ENCODE data around the gene ATP5MC2. TPM values are rescaled to one million over a fixed set of nuclear protein-coding genes. Genes with fewer than 3 reads are reported as not detected.
"Not testable (repeated sequence)": the region's sequence is repeated elsewhere in the genome, so short reads cannot be mapped to it uniquely, and the experiment has no call there.

The ATP5MC2 gene
- 100 to 1,000 TPM; 349 to 440 TPM for total RNA-seq

- H3K4me1 Mint-ChIP-seq (ENCODE audit: low read depth): peaks cover 45% of the 10 kb centered on the region
- peak within 1 kb of the TSS; percentile 62 for H3K27ac Mint-ChIP-seq
- ATAC-seq (replicated peaks in 1 of 2) (peak; percentile 96 to 97), DNase-seq (peak; percentile 96)
- peaks cover 0 to 2% of the 10 kb centered on the region in 2 donors for H3K36me3 Mint-ChIP-seq (ENCODE audit: insufficient read depth in 2 of 2)
- H3K27me3 Mint-ChIP-seq (ENCODE audit: low read depth): peaks cover 27% of the 10 kb centered on the region
- H3K4me3 Mint-ChIP-seq: peak within 1 kb of the TSS; percentile 76 to 80
- no peaks in the 10 kb centered on the region for H3K9me3 Mint-ChIP-seq
Observed at GRCh38 chr12:53675701-53676607, at the start of gene ATP5MC2. TSS of gene ATP5MC2 (minus strand) at chr12:53676083. CDS start at chr12:53672614, 3,469 bp downstream.

GRCh38 chr12:53722450-53723041 lies 46.7 kb upstream of the ATP5MC2 start:
- Mint-ChIP-seq H3K4me1 (ENCODE audit: low read depth) (peaks cover 32% of the 10 kb centered on the region), H3K27me3 (ENCODE audit: low read depth) (no peaks in the 10 kb centered on the region), H3K36me3 (ENCODE audit: insufficient read depth in 2 of 2) (peaks cover 2% of the 10 kb centered on the region in 2 donors), H3K9me3 (no peaks in the 10 kb centered on the region), H3K27ac (peak overlapping the region; percentile 77), H3K4me3 (peak overlapping the region in 1 of 2 donors; percentile 35)
- no peak for ATAC-seq (replicated peaks in 1 of 2)
- no peak for DNase-seq

- Mint-ChIP-seq H3K27ac (no peak overlapping the region), H3K27me3 (ENCODE audit: low read depth) (no peaks in the 10 kb centered on the region), H3K4me1 (ENCODE audit: low read depth) (peaks cover 17% of the 10 kb centered on the region), H3K4me3 (no peak overlapping the region), H3K9me3 (no peaks in the 10 kb centered on the region), H3K36me3 (ENCODE audit: insufficient read depth in 2 of 2) (peaks cover 2% of the 10 kb centered on the region in 2 donors)
- no peak for DNase-seq
- no peak for ATAC-seq (replicated peaks in 1 of 2)
Observed at GRCh38 chr12:53720946-53721345, 45.1 kb upstream of the ATP5MC2 start.

GRCh38 chr12:53719649-53720048 lies 43.8 kb upstream of the ATP5MC2 start:
- Mint-ChIP-seq H3K4me3 (no peak overlapping the region), H3K36me3 (ENCODE audit: insufficient read depth in 2 of 2) (peaks cover 2% of the 10 kb centered on the region in 2 donors), H3K9me3 (no peaks in the 10 kb centered on the region), H3K4me1 (ENCODE audit: low read depth) (peaks cover 13% of the 10 kb centered on the region), H3K27ac (no peak overlapping the region), H3K27me3 (ENCODE audit: low read depth) (no peaks in the 10 kb centered on the region)
- ATAC-seq (replicated peaks in 1 of 2) (no peak), DNase-seq (no peak)

GRCh38 chr12:53718567-53718966 lies 42.7 kb upstream of the ATP5MC2 start:
- H3K27ac Mint-ChIP-seq; H3K36me3 Mint-ChIP-seq (ENCODE audit: insufficient read depth in 2 of 2); H3K4me3 Mint-ChIP-seq; H3K27me3 Mint-ChIP-seq (ENCODE audit: low read depth); ATAC-seq (replicated peaks in 1 of 2); DNase-seq; H3K9me3 Mint-ChIP-seq: not testable (repeated sequence)
- H3K4me1 Mint-ChIP-seq (ENCODE audit: low read depth): peaks cover 12% of the 10 kb centered on the region

GRCh38 chr12:53717319-53717718 lies 41.4 kb upstream of the ATP5MC2 start:
- no peak overlapping the region for H3K27ac Mint-ChIP-seq
- H3K4me3 Mint-ChIP-seq: no peak overlapping the region
- ATAC-seq (replicated peaks in 1 of 2) (no peak), DNase-seq (no peak)
- no peaks in the 10 kb centered on the region for H3K4me1 Mint-ChIP-seq (ENCODE audit: low read depth)
- no peaks in the 10 kb centered on the region for H3K27me3 Mint-ChIP-seq (ENCODE audit: low read depth)
- H3K36me3 Mint-ChIP-seq (ENCODE audit: insufficient read depth in 2 of 2): peaks cover 2% of the 10 kb centered on the region in 2 donors
- no peaks in the 10 kb centered on the region for H3K9me3 Mint-ChIP-seq

- Mint-ChIP-seq H3K4me1 (ENCODE audit: low read depth) (no peaks in the 10 kb centered on the region), H3K4me3 (no peak overlapping the region), H3K9me3 (no peaks in the 10 kb centered on the region), H3K36me3 (ENCODE audit: insufficient read depth in 2 of 2) (no peaks in the 10 kb centered on the region), H3K27ac (no peak overlapping the region), H3K27me3 (ENCODE audit: low read depth) (no peaks in the 10 kb centered on the region)
- ATAC-seq (replicated peaks in 1 of 2): no peak
- no peak for DNase-seq
Observed at GRCh38 chr12:53714004-53714403, 38.1 kb upstream of the ATP5MC2 start.

- DNase-seq (no peak), ATAC-seq (replicated peaks in 1 of 2) (no peak)
- Mint-ChIP-seq H3K4me1 (ENCODE audit: low read depth) (no peaks in the 10 kb centered on the region), H3K4me3 (no peak overlapping the region), H3K27me3 (ENCODE audit: low read depth) (no peaks in the 10 kb centered on the region), H3K36me3 (ENCODE audit: insufficient read depth in 2 of 2) (no peaks in the 10 kb centered on the region), H3K27ac (no peak overlapping the region), H3K9me3 (no peaks in the 10 kb centered on the region)
Observed at GRCh38 chr12:53713516-53713915, 37.6 kb upstream of the ATP5MC2 start.

- no peaks in the 10 kb centered on the region for H3K9me3 Mint-ChIP-seq
- DNase-seq: no peak
- no peak overlapping the region for H3K27ac Mint-ChIP-seq
- no peak overlapping the region for H3K4me3 Mint-ChIP-seq
- no peak for ATAC-seq (replicated peaks in 1 of 2)
- H3K27me3 Mint-ChIP-seq (ENCODE audit: low read depth): peaks cover 5% of the 10 kb centered on the region
- no peaks in the 10 kb centered on the region for H3K4me1 Mint-ChIP-seq (ENCODE audit: low read depth)
- no peaks in the 10 kb centered on the region for H3K36me3 Mint-ChIP-seq (ENCODE audit: insufficient read depth in 2 of 2)
Observed at GRCh38 chr12:53712059-53712643, 36.3 kb upstream of the ATP5MC2 start.

- DNase-seq (no peak), ATAC-seq (replicated peaks in 1 of 2) (no peak)
- Mint-ChIP-seq H3K4me3 (no peak overlapping the region), H3K4me1 (ENCODE audit: low read depth) (no peaks in the 10 kb centered on the region), H3K9me3 (no peaks in the 10 kb centered on the region), H3K27me3 (ENCODE audit: low read depth) (peaks cover 19% of the 10 kb centered on the region), H3K36me3 (ENCODE audit: insufficient read depth in 2 of 2) (no peaks in the 10 kb centered on the region), H3K27ac (no peak overlapping the region)
Observed at GRCh38 chr12:53710091-53710490, 34.2 kb upstream of the ATP5MC2 start.

- no peaks in the 10 kb centered on the region for H3K9me3 Mint-ChIP-seq
- no peaks in the 10 kb centered on the region for H3K36me3 Mint-ChIP-seq (ENCODE audit: insufficient read depth in 2 of 2)
- peaks cover 22% of the 10 kb centered on the region for H3K27me3 Mint-ChIP-seq (ENCODE audit: low read depth)
- no peak overlapping the region for H3K27ac Mint-ChIP-seq
- no peak overlapping the region for H3K4me3 Mint-ChIP-seq
- H3K4me1 Mint-ChIP-seq (ENCODE audit: low read depth): no peaks in the 10 kb centered on the region
- DNase-seq: no peak
- no peak for ATAC-seq (replicated peaks in 1 of 2)
Observed at GRCh38 chr12:53709671-53710070, 33.8 kb upstream of the ATP5MC2 start.

- H3K27ac Mint-ChIP-seq: no peak overlapping the region
- H3K36me3 Mint-ChIP-seq (ENCODE audit: insufficient read depth in 2 of 2): no peaks in the 10 kb centered on the region
- H3K27me3 Mint-ChIP-seq (ENCODE audit: low read depth): peaks cover 55% of the 10 kb centered on the region
- ATAC-seq (replicated peaks in 1 of 2): no peak
- no peak overlapping the region for H3K4me3 Mint-ChIP-seq
- no peaks in the 10 kb centered on the region for H3K9me3 Mint-ChIP-seq
- no peaks in the 10 kb centered on the region for H3K4me1 Mint-ChIP-seq (ENCODE audit: low read depth)
- DNase-seq: no peak
Observed at GRCh38 chr12:53706080-53706479, 30.2 kb upstream of the ATP5MC2 start.

- Mint-ChIP-seq H3K27ac (no peak overlapping the region), H3K27me3 (ENCODE audit: low read depth) (peaks cover 78% of the 10 kb centered on the region), H3K4me3 (no peak overlapping the region), H3K9me3 (no peaks in the 10 kb centered on the region), H3K36me3 (ENCODE audit: insufficient read depth in 2 of 2) (no peaks in the 10 kb centered on the region), H3K4me1 (ENCODE audit: low read depth) (no peaks in the 10 kb centered on the region)
- no peak for DNase-seq
- ATAC-seq (replicated peaks in 1 of 2): no peak
Observed at GRCh38 chr12:53703756-53704155, 27.9 kb upstream of the ATP5MC2 start.
